GM18502 (cell line): ENCODE data around the gene TET1.
"Not testable (repeated sequence)": the region's sequence is repeated elsewhere in the genome, so short reads cannot be mapped to it uniquely, and the experiment has no call there.

ENCODE experiments used
- ATAC-seq: cut with Tn5 transposase; IDR thresholded peaks from one replicate; pipeline ENCODE4 v1.9.1; 2021; ENCODE audit warnings: mild to moderate bottlenecking; ENCODE audit not compliant: unreplicated experiment, poor library complexity

Gene TET1

DNA sequence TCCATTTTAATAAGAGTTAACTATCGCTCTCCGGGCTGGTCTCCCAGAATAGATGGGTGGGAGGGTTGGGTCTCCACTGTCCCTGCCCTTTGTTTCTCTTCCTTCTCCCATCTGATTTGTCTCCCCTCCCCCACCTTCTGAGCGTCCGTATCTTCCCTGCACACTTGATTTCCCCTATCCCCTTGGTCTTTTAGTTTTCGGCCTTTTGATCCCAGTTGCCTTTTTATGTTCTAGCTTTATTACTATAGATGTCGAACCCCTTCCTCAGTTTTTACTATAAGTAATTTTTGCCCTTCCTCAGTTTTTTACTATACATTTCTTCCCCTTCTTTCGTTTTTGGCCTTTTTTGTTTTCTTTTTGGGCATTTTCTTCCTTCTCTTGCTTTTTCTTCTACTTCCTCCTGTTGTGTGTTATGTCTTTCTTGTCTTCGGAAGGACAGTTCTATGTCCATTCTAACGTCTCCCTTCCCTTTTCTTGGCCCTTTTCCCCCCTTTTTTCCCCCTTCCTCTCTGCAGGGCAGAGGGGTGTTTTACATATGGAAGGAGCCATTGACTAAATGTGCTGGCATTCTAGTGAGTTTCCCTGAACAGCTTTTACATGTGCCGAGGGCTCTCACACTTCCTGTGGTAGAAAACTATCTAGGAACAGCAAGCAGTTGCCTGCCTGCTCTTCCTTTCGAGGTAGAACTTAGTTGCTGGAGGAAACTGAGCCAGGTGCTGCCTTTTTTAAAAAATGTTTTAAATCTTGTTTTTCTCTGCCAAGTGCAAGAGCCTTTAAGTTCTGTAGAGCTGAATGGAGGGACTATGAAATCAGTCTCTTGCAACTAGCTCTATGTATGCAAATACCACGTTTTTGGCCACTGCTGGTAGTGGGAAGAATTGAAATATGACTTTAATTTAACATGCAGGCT, 2.8 kb downstream of the TET1 start:
- ATAC-seq = no peak

- no peak for ATAC-seq
Measured at GRCh38 chr10:68564712-68565111, 4.6 kb downstream of the TET1 start.

- no peak for ATAC-seq
Measured at GRCh38 chr10:68565658-68566057, 5.5 kb downstream of the TET1 start.

DNA sequence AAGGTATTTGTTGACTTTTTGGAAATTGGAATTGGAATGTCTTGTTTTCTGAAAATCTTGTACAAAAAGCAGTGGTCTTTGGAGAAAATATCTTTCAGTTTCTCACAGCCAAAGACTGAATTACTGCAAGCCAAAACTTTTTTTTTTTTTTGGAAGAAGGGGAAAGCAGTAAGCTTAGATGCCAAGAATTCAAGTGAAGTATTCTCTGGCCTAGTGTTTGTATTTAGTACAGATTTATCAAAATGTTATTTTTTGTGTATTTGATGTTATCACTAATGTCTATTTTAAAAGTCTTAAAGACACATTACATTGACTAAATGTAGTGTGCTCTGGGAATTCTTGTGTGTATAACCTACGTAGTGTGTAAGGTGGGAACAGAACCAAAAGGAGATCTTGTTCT, 6.2 kb downstream of the TET1 start:
- ATAC-seq = no peak

DNA sequence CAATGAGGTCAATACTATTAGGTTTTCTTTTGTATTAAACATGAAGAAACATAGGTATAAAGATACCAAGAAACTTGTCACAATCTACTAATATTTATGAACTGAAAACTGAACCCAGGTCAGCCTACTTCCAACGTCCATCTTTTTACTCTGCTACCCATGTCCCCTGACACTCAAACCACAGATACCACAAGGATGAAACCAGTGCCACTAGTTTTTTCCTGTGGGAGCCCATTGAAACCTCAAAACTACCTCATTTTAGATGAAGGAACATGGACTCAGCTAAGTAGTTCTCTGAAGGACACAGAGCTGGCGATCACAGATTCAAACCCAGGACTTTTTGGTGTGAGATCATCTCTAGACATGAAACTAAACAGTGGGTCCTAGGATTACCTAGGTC, 6.8 kb downstream of the TET1 start:
- ATAC-seq = no peak

DNA sequence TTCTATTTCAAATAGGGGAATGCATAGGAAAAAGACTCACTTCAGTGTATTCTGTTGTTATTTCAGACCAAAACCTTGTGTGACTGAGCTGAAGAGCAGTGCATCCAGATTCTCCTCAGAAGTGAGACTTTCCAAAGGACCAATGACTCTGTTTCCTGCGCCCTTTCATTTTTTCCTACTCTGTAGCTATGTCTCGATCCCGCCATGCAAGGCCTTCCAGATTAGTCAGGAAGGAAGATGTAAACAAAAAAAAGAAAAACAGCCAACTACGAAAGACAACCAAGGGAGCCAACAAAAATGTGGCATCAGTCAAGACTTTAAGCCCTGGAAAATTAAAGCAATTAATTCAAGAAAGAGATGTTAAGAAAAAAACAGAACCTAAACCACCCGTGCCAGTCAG, 12.0 kb downstream of the TET1 start:
- ATAC-seq = no peak

DNA sequence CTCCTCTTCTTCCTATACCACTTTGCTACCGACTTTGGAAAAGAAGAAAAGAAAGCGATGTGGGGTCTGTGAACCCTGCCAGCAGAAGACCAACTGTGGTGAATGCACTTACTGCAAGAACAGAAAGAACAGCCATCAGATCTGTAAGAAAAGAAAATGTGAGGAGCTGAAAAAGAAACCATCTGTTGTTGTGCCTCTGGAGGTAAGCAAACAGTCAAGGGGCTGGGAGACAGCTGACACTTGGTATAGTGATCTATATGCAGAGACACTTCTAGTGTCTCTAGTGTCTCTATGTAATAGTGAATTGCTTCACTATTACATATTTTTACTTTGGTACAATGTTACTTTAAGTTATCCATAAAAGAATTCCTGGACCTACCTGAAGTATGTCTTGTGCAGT, 13.9 kb downstream of the TET1 start:
- ATAC-seq = no peak

DNA sequence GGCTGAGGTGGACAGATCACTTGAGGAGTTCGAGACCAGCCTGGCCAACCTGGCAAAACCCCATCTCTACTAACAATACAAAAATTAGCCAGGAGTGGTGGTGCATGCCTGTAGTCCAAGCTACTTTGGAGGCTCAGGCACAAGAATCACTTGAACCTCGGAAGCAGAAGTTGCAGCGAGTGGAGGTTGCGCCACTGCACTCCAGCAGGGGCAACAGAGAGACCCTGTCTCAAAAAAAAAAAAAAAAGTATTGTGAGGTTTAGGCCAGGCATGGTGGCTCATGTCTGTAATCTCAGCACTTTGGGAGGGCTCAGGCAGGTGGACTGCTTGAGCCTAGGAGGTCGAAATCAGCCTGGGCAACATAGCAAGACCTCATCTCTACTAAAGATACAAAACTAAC, 16.0 kb downstream of the TET1 start:
- ATAC-seq = no peak

DNA sequence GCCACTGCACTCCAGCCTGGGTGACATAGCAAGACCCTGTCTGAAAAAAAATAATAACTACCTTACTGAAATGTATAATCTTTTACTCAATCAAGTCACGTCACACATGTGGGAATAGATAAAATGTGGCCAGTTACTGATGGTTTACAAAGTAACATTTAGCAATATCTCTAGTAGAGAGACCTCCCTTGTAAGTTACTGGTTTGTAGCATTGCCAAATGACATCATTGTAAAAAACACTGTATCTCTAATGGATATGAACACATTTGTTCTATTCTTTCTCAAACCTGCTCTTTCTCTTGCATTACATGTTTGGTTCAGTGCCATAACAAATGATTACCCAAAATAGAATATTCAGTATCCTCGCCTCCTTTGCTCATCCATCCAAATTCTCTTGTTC, 18.8 kb downstream of the TET1 start:
- no peak for ATAC-seq

DNA sequence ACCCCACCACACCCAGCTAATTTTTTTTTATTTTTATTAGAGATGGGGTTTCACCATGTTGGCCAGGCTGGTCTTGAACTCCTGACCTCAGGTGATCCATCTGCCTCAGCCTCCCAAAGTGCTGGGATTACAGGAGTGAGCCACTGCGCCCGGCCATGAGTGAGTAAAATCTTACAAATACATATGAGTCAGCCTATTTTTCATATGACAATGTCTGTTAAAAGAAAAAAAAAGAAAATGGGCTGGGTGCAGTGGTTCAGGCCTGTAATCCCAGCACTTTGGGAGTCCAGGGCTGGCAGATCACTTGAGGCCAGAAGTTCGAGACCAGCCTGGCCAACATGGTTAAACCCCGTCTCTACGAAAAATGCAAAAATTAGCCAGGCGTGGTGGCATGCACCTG, 24.1 kb downstream of the TET1 start:
- ATAC-seq = not testable (repeated sequence)

DNA sequence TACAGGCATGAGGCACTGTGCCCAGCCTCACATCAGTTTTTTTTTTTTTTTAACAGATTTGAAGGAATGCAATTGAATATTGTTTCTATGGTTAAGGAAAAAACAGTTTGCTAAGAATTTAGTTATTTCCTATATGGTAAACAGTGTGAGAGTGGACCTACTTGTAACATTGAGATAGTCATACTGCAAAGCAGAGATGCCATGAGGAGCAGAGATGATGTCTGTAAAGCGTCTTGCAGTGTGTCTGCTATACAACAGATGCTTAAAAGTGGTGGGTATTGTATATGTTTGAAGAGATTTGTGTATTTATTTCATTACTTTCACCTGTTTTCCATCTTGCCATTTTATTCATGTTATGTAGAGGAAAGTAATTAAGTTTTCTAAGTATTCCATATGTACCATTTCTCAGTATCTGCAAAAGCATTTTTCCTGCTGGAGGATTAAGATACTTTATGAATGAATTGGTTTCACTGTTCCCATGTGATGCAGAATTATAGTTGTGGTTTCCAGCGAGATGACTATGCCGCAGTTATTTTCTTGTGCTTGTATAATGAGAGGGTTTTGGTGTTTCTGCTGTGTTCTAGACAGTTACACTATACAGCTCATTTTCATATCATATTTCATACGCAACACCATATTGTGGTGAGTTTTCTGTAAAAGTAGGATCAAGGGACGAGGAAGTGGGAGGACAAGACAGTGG, 26.6 kb downstream of the TET1 start:
- no peak for ATAC-seq

- ATAC-seq = no peak
Measured at GRCh38 chr10:68594405-68594804, 34.3 kb downstream of the TET1 start.

DNA sequence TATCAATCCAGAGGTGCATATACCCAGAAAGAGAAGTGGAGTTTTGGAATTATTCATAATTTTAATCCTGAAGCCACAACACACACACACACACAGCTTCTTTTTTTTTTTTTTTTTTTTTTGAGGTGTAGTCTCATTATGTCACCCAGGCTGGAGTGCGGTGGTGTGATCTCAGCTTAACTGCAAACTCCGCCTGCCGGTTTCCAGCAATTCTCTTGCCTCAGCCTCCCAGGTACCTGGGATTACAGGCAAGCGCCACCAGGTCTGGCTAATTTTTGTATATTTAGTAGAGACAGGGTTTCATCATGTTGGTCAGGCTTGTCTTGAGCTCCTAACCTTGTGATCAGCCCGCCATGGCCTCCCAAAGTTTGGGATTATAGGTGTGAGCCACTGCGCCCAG, 35.4 kb downstream of the TET1 start:
- no peak for ATAC-seq

GRCh38 chr10:68597407-68597806, 37.3 kb downstream of the TET1 start:
- ATAC-seq = no peak

DNA sequence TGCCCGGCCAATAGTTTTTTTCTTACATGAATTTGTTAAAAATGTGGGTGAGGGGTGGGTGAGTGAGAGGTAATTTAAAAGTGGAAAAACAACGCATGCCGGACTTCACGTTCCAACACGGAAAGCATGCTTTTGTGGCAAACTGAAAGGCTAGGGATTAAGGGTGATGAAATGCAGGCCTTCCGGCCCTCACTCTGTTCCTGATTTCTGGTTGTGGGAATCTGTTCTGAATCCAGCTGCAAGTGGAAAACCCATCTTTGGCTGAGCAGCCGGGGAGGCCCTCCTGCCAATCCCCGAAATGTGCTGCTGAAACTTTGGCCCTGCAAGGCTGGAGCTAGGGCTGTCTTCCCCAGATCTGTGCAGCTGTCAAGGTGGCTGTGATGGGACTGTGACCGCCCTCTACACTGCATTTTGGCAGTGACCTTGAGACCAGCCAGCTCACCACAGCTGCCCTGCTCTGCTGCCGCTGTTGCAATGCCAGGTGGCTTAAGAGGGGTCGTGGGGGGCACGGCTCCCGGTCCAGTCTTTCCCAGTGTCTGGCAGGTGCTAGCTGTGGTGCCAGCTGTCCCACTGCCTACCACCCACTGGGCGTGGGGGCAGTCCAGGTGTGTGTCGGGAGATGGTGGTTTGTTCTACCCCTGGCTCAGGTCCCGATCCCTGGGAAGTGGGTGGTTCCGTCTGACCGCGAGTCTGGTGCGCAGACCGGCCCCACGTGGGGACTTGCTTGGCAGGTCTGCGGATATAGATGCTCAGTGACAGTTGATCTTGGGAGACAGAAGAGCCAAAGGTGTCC, 39.0 kb downstream of the TET1 start:
- ATAC-seq = no peak

GRCh38 chr10:68599771-68600040, 39.6 kb downstream of the TET1 start:
- no peak for ATAC-seq

GRCh38 chr10:68600041-68600778, 40.1 kb downstream of the TET1 start:
- peak; percentile 91 for ATAC-seq

DNA sequence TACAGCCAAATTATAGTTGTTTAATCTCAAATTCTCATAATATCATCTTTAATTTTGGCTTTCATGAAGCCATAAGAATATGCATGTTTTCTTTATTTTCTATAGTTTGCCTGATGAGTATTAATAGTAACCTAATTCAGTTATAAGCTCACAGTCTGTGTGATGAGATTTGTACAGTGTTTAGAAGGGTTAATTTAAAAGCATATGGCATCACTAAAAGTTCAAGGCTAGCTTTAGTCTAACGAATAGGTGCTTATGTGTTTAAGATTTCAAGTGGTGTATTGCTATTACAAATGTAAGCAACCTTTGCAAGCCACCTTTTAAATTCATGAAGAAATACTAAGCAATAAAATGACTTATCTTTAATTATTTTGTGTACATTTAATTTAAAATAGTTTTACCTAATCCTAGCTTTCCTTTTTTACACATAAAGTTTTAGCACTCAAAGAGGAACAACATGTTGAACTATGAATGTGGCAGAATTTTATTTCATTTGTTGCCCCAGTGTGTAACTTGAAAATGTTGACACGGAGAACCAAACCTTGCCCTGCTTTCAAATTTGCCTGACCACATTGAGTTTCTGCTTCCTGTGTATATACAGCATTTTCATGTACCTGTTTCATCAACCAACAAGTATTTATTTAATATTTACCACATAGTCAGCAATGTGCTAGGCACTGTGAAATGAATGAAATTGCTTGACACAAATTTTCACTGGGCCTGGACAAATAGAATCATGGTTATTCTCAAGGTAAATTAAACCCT, 41.5 kb downstream of the TET1 start:
- no peak for ATAC-seq

- no peak for ATAC-seq
Measured at GRCh38 chr10:68602434-68602833, 42.3 kb downstream of the TET1 start.

DNA sequence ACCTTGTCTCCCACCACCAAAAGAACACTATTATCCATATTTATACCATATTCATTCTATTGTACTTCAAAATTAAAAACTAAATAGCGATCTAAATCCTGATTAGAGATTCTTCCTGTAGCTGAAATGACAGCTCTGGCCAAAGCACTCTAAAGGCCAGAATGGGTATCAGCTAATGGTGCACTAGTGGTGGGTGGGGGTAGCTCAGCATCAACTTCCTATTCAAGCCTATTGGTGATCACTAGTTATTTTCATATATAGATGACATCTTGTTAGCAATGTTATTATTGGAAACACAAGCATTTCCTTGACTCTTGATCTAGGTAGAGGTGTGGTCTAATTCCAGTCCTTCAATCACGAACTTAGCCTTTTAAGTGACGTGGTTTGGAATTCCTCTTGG, 43.6 kb downstream of the TET1 start:
- ATAC-seq = no peak
